Cardiac muscle cell (in vitro differentiated cells and primary cell): ENCODE results near the gene ATP8B1. TPM values are rescaled to one million over a fixed set of nuclear protein-coding genes. Genes with fewer than 3 reads are reported as not detected.

Source experiments
- DNase-seq, 2 donors: peaks; one replicate each; pipeline versions ENCODE4 v3.0.0 to v3.0.0-alpha.2; 2010 to 2017; ENCODE audit warnings: low read depth in 1 of 2, low spot score in 1 of 2
- H3K27ac ChIP-seq: fragments of 200-600 bp; sonication (generic); 2 replicates; pipeline ENCODE4 v1.5.1; 2016
- H3K27me3 ChIP-seq: fragments of 200-600 bp; sonication (generic); 2 replicates; pipeline ENCODE4 v1.6.0; 2016; ENCODE audit warnings: control low read depth
- H3K36me3 ChIP-seq: fragments of 200-600 bp; sonication (generic); 2 replicates; pipeline ENCODE4 v1.5.1; 2016; ENCODE audit warnings: control low read depth
- H3K4me1 ChIP-seq: fragments of 200-600 bp; sonication (generic); 2 replicates; pipeline ENCODE4 v1.8.1; 2017; ENCODE audit warnings: low read depth, mild to moderate bottlenecking, mixed run types
- H3K4me3 ChIP-seq: fragments of 200-600 bp; sonication (generic); 2 replicates; pipeline ENCODE4 v1.5.1; 2016; ENCODE audit warnings: mild to moderate bottlenecking
- H3K9me3 ChIP-seq: fragments of 200-600 bp; sonication (generic); 2 replicates; pipeline ENCODE4 v1.5.1; 2017; ENCODE audit warnings: low read depth, mild to moderate bottlenecking, control low read depth
- polyA plus RNA-seq: library from polyadenylated mRNA; unstranded; fragments of >200 nt; fragmentation: Nextera tagmentation; extraction: Ambion mirVana; gene quantifications from 2 replicates; pipeline ENCODE4 v1.2.1, GENCODE V29; 2016
- total RNA-seq: library from RNA; depleted of rRNA; stranded (reverse); fragments of >200 nt; gene quantifications from 2 replicates; pipeline ENCODE4 v1.2.3, GENCODE V29; 2016
- TF ChIP-seq, protein P1 (sequence below): IDR thresholded peaks from 2 replicates; pipeline ENCODE4 v1.5.1; 2012; ENCODE audit warnings: low read depth, mild to moderate bottlenecking, low read length

The ATP8B1 gene
- total and polyA plus RNA-seq, 2 experiments from 2014 or later: 0.17 to 0.21 TPM

DNA sequence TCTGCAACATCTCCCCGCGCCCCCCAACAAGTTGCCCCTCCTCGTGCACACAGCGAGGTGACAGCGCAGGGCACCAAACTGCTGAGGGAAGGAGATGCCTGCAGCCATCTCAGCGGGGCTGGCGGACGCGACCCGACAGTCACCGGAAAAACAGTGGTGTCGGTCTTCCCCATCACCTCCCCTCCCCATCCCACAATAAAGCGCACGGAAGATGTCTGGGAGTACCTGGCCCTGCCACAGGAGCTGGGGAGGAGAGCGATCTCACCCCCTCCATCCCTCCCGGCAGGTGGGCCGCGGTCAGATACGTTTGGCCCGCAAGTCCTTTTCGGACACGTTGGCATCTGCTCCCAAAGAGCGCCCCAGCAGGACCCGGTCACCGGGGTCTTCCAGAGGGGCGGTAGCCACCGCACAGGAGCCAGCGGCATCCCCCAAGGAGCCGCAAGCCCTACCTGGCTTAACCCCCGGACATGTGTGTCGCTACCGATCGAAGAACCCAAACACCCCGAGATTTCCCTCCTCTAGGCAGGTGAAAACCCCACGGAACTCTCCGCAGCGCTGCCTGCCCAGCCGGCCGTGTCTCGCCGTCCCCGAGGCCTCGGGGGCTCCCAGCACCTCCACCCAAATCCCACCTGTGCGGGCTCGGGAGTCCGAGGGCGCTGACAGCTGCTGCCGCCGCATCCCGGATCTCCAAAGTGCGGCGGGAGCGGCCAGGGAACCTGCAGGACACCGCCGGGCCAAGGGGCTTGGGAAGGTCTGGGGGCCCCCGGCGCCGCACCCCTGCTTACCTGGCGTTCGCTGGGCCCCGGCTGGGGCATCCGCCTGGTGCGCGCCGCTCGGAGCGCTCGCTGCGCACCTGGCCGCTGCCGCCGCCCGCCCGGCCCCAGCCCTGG lies 657 bp downstream of the ATP8B1 start:
- no peak for DNase-seq
- no peaks in the 10 kb centered on the region for H3K4me1 ChIP-seq
- TF ChIP-seq, protein P1, sequence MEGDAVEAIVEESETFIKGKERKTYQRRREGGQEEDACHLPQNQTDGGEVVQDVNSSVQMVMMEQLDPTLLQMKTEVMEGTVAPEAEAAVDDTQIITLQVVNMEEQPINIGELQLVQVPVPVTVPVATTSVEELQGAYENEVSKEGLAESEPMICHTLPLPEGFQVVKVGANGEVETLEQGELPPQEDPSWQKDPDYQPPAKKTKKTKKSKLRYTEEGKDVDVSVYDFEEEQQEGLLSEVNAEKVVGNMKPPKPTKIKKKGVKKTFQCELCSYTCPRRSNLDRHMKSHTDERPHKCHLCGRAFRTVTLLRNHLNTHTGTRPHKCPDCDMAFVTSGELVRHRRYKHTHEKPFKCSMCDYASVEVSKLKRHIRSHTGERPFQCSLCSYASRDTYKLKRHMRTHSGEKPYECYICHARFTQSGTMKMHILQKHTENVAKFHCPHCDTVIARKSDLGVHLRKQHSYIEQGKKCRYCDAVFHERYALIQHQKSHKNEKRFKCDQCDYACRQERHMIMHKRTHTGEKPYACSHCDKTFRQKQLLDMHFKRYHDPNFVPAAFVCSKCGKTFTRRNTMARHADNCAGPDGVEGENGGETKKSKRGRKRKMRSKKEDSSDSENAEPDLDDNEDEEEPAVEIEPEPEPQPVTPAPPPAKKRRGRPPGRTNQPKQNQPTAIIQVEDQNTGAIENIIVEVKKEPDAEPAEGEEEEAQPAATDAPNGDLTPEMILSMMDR: no peak
- no peak overlapping the region for H3K27ac ChIP-seq
- H3K4me3 ChIP-seq: peak overlapping the region; percentile 53
- no peaks in the 10 kb centered on the region for H3K36me3 ChIP-seq
- H3K27me3 ChIP-seq: peaks cover 86% of the 10 kb centered on the region
- no peaks in the 10 kb centered on the region for H3K9me3 ChIP-seq

DNA sequence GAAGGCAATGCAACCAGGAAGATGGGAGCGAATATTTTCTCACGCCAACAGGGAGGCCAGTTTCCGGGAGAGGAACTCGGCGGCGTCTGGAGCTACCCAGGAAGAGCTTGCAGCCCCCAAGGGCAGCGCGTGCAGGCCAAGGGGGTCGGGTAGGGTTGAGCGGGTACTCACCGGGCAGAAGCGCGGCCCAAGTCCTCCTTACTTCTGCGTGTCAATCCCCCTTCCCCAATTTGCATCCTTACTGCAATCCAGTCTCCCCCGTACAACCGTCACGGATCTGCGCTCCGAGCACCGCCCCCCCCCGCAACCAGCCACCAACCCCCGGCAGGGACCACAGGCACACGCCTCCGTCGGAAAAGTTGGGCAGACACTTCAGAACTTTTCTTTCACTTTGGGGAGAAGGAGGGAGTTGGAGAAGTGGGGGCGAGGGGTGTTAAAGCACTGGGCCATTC lies 1.3 kb downstream of the ATP8B1 start:
- Histone ChIP-seq H3K36me3 (no peaks in the 10 kb centered on the region), H3K27ac (no peak overlapping the region), H3K4me3 (peak overlapping the region; percentile 53), H3K27me3 (peaks cover 82% of the 10 kb centered on the region), H3K4me1 (no peaks in the 10 kb centered on the region), H3K9me3 (no peaks in the 10 kb centered on the region)
- DNase-seq: no peak
- TF ChIP-seq, protein P1: no peak

DNA sequence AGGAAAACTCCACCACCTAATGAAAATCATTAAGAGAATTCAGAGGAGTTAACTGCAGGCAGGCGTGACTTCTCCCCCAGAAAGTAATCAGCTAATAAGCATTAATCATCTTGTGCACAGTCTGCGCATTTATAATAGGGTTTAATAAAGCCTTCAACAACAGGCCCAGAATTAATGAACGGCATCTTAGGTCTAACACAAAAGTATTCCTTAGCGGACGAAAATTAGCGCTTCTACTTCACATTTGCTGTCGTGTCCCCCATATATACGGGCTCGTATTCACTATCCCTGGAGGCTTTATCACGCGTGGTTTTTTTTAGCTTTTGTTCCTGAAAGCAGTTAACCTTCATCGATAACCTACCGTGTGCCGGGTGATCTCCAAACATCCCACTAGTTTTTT lies 1.8 kb downstream of the ATP8B1 start:
- Histone ChIP-seq H3K4me3 (peak overlapping the region; percentile 53), H3K36me3 (no peaks in the 10 kb centered on the region), H3K27me3 (peaks cover 78% of the 10 kb centered on the region), H3K4me1 (no peaks in the 10 kb centered on the region), H3K27ac (no peak overlapping the region), H3K9me3 (no peaks in the 10 kb centered on the region)
- TF ChIP-seq, protein P1: no peak
- DNase-seq: no peak

DNA sequence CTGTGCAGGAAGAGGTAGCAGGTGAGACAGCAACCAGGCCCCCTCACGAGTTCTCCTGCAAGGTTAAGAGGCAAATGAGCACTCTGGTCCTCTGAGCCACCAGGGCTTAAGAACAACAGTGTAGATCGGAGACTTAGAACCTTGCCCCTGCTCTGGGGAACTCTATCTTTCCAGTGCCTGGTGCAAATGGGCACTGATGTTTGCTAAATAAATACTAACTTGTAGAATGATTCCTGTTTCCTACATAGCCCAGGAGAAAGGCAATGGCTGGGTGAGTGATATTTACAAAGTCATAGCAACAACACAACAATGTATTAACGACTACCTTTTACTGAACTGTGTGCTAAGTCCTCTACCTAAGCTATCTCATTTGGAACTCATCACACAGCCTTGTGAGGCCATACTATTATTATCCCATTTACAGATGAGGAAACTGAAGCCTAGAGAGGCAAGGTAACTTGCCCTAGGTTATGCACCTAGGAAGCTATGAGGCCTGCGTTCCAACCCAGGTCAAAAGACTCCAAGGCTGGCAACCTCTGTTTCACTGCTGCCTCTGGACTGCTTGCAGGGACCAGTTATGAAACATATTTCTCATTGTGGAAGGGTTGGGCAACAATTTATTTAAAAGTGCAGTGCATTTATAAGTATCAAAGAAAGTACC lies 4.3 kb downstream of the ATP8B1 start:
- Histone ChIP-seq H3K4me1 (no peaks in the 10 kb centered on the region), H3K9me3 (no peaks in the 10 kb centered on the region), H3K4me3 (no peak overlapping the region), H3K36me3 (no peaks in the 10 kb centered on the region), H3K27me3 (peaks cover 54% of the 10 kb centered on the region), H3K27ac (no peak overlapping the region)
- no peak for DNase-seq
- TF ChIP-seq, protein P1: no peak

DNA sequence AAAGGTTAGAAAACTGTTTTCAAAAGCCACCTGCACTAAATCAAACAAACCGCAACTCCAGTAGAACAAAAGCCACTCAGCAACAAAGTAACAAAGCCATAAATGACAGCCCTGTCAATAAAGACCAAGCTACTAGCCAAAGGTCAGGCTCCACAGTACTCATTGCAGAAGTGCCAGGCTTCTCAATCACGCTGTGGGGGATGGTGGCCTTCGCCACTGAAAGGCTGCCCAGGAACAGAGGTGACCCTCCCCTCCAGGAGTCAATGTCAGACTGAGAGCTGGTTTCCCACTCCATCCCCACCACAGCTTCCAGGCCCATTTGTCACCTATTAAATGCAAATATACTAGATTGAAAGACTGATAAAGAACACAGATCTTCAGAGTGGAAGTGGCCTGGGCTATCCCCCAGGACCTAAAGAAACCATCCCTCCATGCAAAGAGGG lies 5.9 kb downstream of the ATP8B1 start:
- no peak overlapping the region for H3K4me3 ChIP-seq
- no peaks in the 10 kb centered on the region for H3K9me3 ChIP-seq
- no peaks in the 10 kb centered on the region for H3K36me3 ChIP-seq
- DNase-seq: no peak
- H3K27ac ChIP-seq: no peak overlapping the region
- no peaks in the 10 kb centered on the region for H3K4me1 ChIP-seq
- TF ChIP-seq, protein P1: no peak
- peaks cover 37% of the 10 kb centered on the region for H3K27me3 ChIP-seq
